Activated CD4-positive, alpha-beta T cell treated with anti-CD3 and anti-CD28 coated beads for 4 hours (primary cell): ENCODE data around the gene SYNJ2.
A peak's percentile ranks its signal among the peaks of the same experiment; 100 is the strongest.

Experiments used
- DNase-seq, 2 donors: peaks; one replicate each; pipeline ENCODE4 v3.0.0-alpha.2; 2020

The SYNJ2 gene

DNA sequence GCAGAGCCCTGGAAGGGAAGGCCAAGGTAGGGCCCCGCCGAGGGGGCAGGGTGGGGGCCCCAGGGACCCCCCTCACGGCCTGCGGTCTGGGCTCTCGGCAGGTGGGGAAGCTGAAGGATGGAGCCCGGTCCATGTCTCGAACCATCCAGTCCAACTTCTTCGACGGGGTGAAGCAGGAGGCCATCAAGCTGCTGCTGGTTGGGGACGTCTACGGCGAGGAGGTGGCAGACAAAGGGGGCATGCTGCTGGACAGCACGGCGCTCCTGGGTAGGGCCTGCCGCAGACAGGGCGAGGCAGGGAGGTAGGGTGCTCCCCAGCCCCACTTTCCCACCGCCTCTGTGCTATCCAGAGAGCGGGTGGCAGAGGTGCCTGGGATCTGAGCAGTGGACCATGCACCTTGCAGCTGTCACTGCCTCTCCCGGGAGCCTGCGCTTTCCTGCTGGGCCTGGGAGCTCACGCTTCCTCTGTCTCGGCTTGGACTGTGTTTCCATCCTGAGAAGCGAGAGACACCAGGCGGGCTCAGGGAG lies 83.1 kb downstream of the SYNJ2 start:
- DNase-seq, result no peak

DNA sequence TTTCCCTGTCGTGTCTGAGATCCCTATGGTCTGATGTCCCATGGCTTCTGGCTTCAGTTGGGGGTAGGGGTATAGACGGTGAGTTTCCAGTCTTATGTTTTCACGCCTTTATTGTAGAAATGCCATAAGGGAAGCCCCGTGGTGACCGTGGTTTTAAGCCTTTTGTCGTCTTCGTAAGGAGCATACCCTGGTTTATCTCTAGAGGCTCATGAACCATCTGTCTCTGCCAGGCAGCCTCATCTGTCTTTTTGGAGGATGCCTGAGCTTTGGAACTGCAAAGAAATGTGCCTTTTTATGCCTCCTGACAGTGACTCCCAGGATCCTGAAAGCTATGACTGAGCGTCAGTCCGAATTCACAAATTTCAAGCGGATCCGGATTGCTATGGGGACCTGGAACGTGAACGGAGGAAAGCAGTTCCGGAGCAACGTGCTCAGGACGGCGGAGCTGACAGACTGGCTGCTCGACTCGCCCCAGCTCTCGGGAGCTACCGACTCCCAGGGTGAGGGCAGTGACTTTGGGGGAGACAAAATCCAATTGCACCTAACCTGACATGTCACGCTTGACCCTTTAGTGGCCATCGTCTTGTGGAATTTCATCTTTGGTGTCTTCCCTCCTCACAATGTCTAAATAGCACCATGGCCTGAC lies 84.6 kb downstream of the SYNJ2 start:
- DNase-seq, result no peak

DNA sequence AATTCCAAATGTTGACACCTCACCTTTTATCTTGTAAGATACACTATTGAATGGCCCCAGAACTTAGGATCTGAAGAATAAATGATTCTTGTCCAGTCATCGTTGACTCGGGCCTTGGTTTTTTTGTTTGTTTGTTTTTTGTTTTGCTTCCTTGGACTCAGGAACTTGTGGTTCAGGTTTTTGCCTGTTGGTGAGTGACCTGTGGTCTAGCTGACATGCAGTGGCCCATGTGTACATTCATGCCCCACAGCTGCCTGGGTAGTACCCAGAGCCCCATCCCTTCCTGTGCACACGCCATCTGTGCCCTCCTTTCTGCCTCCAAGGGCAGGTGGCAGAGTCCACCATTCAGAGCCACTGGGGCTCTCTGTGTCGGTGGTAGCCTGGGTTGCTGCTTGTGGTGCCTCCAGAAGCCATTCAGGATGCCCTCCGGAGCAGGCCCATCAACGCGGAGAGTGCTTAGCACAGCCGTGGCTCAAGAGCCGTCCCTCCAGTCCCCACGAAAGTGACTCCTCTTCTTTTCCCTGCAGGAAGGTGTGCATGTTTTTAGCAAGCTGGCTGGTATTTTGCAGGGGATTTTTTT lies 85.9 kb downstream of the SYNJ2 start:
- DNase-seq, result no peak

DNA sequence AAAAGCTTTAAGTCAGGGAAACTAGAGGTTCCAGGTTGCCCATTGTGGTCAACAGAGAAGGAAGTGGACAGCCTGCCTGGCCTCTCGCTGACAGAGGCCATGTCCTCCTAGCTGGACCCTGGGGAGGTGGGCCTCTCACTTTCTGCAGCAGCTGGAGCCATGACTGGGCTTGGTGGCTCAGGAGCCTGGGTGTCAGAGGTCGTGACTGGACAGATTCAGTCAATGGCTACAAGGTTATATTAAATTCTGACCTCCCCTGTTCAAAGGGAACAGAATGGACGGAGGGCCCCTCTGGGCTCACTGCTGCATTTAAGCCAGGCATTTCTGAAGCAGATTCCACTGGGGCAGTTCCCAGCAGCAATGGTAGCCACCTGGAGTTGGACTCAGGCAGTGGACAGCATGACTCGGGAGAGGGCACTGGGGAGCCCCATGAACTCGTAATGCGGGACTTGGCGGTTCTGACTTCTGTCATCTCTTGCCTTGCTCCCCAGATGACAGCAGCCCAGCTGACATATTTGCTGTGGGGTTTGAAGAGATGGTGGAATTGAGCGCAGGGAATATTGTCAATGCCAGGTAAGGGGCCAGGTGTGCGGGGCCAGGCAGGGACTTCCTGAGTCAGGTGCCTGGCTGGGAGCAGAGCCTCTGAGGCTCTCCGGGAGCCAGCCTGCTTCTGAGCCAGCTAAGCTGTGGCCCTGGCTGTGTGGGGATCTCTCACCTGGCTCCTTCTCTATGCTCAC lies 86.7 kb downstream of the SYNJ2 start:
- no peak for DNase-seq

DNA sequence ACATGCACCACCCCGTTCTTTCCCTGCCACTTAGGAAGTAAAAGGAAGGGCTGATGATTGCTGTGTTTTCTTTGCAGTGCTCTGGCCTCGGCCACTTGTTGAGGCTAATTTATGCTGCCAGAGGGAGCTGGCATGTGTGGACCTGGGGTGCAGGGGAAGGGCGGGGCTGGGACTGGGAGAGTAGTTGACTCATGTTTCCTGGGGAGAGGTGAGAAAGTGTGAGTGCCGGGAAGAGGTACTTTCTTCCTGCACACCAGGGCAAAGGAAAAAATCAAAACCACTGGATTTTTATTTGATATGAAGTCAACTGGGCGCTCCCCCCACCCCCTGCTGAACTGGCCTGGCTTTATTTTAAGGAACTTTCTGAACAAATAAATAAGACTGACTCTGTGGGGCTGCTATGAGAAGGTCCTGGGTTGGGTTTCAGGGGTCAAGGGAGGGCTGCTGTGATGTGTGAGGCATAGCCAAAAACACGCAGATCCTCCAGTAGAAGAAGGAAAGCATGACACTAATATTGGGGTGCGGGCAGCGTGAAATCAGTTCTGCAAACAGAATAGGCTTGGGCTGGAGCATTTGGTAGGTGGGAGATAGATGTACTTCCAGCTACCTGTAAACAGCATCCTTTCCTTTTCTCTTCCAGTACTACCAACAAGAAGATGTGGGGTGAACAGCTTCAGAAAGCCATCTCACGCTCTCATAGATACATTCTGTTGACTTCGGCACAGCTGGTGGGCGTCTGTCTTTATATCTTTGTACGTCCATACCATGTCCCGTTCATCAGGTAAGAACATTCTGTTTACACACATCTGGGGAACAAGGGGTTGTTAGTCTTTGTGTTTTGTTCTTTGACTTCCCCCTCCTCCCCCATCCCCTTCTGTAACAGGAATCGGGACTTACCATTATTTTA lies 87.5 kb downstream of the SYNJ2 start:
- no peak for DNase-seq

DNA sequence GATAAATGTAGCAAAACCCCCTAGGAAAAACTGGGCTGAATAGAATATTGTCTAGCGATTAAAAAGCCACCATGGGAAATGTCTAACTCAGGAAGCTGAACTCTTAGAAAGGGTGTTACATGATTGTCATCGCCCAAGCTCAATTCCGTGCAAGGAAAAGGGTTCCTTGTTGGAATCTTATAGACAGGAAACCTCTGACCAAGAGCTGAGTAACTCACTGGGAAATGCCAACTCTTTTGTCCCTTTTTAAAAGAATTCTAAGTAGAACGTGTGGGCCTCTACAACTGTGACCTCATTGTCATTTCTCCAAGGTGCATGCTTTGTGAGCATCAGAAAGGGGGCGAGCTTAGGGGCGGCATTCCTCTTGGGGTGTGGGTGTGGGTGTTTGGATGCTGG lies 88.1 kb downstream of the SYNJ2 start:
- no peak for DNase-seq

DNA sequence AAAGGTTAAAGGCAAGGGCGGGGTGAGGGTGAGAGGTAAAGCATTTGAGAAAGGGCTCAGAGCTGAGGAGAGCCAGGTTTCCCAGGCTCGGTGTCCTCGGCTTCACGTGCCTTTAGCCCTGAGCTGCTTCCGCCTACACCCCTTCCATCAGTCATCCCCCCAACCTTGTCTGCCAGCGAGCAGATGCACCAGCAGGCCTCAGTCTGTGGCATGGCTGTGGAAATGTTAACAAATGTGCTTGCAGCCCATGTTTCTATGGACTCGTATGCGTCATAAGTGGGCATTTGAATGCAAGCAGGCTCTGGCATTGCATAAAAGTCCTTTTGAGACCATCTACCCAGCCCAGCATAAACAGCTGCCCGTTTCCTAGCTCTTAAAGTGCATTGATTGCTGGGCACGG lies 88.8 kb downstream of the SYNJ2 start:
- no peak for DNase-seq

DNA sequence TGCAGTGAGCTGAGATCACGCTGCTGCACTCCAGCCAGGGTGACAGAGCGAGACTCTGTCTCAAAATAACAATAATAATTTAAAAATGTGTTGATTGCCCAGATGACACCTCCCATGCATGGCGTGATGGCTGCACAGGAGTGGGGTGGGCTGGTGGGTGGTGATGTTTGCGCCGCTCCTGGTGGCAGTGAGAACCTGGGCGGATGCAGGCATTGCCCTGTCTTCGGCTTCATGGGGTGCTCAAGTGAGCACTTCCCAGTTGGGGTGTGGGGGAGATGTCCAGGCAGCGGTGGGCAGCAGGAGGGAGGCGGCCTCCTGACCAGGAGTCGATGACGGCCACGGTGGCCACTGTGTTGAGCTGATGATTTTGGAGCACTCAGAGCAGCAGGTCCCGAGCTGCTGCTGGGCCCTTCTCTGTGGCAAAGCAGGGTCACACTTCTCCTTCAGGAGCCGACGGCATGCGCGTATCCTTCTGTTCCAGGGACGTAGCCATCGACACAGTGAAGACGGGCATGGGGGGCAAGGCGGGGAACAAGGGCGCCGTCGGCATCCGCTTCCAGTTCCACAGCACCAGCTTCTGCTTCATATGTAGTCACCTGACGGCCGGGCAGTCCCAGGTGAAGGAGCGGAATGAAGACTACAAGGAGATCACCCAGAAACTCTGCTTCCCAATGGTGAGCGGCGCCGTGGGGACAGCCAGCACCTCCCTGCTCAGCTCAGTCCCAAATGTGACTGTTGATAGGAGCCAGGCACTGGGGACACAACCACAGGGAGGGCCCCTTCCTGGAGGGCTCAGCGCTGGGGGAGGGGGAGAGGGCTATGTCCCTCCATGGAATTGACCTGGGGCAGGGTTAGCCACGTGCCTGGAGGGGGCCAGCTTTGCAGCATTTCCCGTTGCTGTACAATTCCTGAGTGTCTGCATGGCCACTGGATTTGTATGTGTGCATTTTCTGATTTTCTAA lies 89.7 kb downstream of the SYNJ2 start:
- DNase-seq, result no peak

DNA sequence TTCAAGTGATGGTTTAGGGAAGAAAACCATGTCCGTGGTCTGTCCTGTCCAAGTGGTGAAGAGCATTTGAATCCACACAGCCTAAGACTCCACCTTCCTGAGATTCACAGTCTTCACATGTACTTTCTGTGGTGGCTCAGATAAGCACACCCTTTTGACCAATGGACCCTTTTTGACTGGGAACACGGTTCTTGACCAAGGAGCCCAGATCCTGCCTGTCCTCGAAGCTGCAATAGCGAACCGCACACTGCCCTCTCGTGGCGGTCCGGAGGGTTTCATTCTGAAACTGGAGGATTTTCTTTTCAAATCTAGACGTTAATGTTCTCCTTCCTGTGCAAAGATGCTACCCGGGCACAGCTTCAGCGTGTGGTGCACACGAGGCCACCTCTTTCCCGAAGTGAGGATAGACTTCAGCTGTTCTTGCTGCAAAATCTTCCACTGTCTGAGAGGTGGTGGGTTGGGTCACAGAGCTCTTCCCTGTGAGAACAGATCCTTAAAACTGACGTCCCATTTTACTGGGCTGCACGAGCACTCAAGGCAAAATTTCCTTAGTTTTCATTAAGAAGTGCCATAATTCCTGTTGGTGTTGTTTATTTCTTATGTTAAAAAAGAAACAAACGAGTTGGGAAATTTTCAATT lies 90.5 kb downstream of the SYNJ2 start:
- DNase-seq, result peak; percentile 64 to 69

DNA sequence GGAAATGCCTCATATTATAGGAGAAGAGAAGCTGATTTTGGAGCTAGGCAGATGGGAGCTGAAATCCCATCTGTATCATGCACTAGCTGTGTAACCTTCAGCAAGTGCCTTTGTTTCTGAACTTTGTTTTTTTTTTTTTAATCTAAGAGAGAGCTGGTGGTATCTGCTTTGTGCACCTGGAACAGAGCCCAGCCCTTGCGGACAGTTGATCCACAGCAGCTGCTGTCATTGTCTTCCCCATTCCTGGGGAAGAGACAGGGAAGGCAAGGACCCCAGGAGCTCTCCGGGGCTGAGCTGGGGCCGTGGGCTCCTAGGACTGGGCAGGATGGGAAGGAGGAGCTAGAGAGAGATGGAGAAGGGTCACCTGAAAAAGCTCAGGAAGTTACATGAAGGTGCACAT lies 92.1 kb downstream of the SYNJ2 start:
- no peak for DNase-seq

DNA sequence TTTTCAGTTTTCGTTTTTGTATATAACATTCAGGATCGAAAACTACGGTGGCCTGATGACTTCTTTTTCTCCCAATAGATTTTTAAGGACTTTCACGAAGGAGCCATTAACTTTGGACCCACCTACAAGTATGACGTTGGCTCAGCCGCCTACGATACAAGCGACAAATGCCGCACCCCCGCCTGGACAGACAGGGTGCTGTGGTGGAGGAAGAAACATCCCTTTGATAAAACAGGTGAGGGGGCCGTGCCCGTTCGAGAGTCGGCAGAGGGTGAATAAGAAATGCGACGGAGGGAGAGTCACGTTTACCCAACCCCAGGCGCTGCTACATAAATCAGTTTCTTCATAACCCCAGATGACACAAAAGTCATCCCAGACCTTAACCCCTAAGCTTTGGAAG lies 94.9 kb downstream of the SYNJ2 start:
- DNase-seq, result no peak

DNA sequence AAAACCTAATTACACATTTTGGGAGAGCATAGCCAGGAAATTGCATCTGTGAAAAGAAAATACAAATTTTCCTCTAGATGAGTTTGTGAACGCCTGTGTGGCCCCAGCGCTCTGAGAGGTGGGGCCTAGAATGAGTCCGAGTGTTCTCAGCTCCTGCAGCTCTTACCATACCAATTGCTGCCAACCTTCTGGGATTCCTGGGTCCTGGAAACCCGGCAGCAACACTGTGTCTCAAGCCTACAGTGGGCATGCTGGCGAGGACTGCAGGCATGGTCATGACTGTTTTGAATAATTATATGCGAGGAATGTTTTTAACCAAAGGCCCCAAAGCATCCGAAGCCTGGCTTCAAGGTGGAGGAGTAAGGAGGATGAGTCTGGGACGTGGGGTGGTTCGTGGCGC lies 96.0 kb downstream of the SYNJ2 start:
- no peak for DNase-seq

DNA sequence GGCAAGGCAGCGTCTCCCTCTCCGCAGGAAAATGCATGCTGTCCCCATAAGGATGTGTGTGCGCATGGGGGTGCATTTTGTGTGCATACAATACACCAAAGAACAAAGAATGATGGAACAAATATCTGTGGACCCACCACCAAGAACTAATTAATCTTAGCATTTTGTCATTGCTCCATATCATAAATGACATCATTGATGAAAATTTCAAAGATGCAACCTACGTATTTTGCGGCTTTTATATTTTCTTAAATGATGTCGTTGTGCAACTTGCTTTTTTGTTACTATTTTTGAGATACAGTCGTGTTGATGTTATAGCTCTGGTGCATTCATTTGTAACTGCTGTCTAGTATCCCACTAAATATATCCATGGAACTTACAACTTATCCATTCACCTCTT lies 96.7 kb downstream of the SYNJ2 start:
- DNase-seq, result no peak

DNA sequence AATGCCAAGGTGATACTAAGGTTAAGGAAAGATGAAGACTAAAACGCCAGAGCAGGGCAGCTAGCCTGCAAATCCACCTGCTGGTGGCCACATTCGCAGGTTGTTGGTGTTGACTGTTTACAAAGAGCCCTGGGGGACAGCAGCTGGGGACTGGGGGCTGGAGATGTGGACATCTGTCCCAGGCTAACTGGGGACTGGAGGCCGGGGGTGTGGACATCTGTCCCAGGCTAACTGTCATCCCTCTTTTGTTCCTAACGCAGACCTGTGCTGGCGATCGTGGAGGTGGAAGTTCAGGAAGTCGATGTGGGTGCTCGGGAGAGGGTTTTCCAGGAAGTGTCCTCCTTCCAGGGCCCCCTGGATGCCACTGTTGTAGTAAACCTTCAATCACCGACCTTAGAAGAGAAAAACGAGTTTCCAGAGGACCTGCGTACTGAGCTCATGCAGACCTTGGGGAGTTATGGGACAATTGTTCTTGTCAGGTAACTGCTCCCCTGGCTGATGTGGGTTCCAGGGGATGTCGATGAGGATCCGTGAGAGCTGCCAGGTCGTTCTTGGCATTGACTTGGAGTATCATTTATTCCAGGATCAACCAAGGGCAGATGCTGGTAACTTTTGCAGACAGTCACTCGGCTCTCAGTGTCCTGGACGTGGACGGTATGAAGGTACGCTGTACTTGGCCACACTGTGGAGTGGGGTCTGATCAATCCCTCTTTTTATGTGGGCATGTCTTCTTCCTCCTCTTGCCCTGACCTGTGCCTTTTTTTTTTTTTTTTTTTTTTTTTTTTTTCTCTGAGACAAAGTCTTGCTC lies 99.4 kb downstream of the SYNJ2 start:
- DNase-seq, result no peak

DNA sequence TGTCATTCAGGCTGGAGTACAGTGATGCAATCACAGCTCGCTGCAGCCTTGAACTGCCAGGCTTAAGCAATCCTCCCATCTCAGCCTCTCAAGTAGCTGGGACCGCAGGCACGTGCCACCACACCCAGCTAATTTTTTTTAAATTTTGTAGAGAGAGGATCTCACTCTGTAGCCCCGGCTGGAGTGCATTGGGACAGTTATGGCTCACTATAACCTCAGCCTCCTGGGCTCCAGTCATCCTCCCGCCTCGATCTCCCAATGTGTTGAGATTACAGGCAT lies 99.9 kb downstream of the SYNJ2 start:
- DNase-seq, result no peak

DNA sequence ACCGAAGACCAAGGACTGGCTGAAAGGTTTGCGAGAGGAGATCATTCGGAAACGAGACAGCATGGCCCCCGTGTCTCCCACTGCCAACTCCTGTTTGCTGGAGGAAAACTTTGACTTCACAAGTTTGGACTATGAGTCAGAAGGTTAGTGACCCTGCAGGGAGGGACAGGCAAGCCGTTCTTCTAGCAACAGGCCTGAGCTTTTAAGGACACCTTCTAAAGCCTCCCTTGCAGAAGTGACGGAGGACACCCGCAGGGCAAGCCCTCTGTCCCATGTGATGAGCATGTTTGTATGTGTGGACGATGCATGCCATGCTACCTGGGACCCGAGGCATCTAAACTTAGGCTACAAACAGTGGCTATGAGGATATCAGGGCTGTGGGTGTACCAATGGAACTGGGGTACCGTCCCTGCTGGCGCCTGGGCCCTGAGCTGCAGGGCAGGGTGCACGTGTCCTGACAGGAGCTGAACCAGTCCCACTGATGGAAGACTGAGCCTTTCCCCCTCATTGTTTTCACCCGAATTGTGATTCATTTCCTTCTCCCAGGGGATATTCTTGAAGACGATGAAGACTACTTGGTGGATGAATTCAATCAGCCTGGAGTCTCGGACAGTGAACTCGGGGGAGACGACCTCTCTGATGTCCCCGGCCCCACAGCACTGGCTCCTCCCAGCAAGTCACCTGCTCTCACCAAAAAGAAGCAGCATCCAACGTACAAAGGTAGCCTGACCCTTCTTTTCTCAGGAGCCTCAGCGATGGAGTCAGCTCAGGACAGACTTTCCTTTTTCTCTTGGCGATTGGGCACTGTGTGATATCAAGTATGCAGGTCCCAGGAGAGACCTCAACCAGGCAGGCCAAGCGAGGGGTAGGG lies 102.0 kb downstream of the SYNJ2 start:
- DNase-seq, result no peak

DNA sequence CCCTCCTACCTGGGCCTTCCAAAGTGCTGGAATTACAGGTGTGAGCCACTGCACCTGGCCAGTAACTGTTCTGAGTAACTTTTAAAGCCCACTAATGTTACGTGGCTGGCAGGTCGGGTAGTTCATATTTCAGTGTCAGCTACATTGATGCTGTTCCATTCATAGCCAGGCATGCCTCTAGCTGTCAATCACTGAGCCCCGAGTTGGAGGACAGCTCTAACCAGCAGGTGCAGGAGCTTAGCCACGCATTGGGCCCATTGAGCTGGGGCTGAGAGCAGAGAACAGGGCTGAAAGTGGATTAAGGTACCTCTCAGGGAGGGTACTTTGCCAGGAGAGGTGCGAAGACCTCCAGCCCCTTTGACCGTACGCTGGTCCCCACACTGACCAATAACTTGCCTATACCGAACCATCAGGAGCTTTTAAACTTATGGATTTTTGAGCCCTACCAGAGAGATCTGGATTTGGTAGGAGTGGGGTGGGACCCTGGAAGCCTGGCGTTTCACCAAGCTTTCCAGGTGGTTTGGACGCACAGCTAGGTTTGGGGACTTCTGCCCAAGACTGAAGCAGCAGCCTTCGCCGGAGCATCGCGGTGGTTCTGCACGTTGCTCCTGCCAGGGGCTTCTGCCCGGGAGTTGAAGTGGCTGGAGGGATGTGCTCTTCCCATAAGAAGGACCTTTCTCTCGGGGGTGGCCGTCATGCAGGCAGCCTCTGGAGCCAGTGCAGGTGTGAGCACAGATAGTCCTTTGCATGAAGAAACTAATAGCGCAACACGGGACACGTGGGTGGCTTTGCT lies 103.8 kb downstream of the SYNJ2 start:
- no peak for DNase-seq

DNA sequence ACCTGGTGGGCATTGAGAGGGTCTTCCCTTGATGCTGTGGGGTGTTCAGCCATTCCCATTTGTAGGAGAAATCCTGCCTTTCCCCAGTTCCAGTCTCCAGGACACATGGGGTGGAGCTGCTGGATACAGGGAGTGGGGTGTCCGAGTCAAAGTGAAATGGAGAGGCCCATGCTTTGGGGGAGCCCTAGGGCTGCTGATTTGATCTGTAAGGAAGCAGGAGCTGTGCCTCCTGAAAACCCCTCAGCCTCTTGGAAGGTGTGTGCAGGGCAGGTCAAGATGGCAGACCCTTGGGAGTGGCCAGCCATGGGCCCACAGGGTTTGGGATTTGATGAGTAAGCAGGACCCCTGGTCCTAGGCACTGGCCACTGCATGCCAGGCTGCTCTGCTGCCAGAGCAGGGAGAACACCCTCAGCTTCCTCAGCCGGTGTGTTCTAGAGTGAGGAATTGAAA lies 104.4 kb downstream of the SYNJ2 start:
- no peak for DNase-seq
